A549 (cell line): Measurements from ENCODE around the gene RNASE12. TPM values are rescaled to one million over a fixed set of nuclear protein-coding genes. Genes with fewer than 3 reads are reported as not detected.

Experiments
- ATAC-seq, 2 experiments: fragments of 200-7000 bp in 1 of 2; fragments of >200 bp in 1 of 2; cut with Nextera tagmentation in 1 of 2; cut with Tn5 transposase in 1 of 2; 3 replicates each; pipeline versions ENCODE4 v1.8.0 to v1.9.1; 2018 to 2020; ENCODE audit warnings: mild to moderate bottlenecking in 1 of 2, moderate library complexity in 1 of 2
- CTCF ChIA-PET: fragments of 300-600 bp; sonication (Branson Sonifier 250); formaldehyde crosslinking; extraction: SDS; loops from one replicate; lab custom pipeline; 2021; ENCODE audit warnings: antibody characterized with exemption, inconsistent platforms; lab: Yijun Ruan, JAX
- POLR2A ChIA-PET: fragments of 350-600 bp; formaldehyde crosslinking; extraction: SDS; loops from one replicate; lab custom pipeline; 2021; ENCODE audit warnings: antibody characterized with exemption, inconsistent platforms; lab: Yijun Ruan, JAX
- DNase-seq, 2 experiments: peaks; one replicate each; pipeline versions ENCODE4 v3.0.0 to v3.0.0-alpha.2; 2011 to 2016; ENCODE audit warnings: low read depth in 1 of 2, low spot score in 1 of 2
- FAIRE-seq: peaks from 2 replicates; lab custom pipeline; 2011; peaks lifted over from hg19 to GRCh38; lab: Jason Lieb, UNC
- H3K27ac ChIP-seq, 2 experiments: fragments of >200 bp; sonication (Bioruptor Twin); formaldehyde crosslinking; 3 replicates each; pipeline ENCODE4 v1.5.1; 2016 to 2017
- H3K4me1 ChIP-seq: fragments of >200 bp; sonication (Bioruptor Twin); formaldehyde crosslinking; 3 replicates; pipeline ENCODE4 v1.6.1; 2016
- H3K4me2 ChIP-seq: fragments of >200 bp; sonication (Bioruptor Twin); formaldehyde crosslinking; 3 replicates; pipeline ENCODE4 v1.6.1; 2016
- H3K4me3 ChIP-seq: fragments of >200 bp; sonication (Bioruptor Twin); formaldehyde crosslinking; 3 replicates; pipeline ENCODE4 v1.5.1; 2016
- H3K9me3 ChIP-seq: fragments of >200 bp; sonication (Bioruptor Twin); formaldehyde crosslinking; 3 replicates; pipeline ENCODE4 v1.6.1; 2016
- CBX8 ChIP-seq: fragments of 200-600 bp; sonication (generic); IDR thresholded peaks from 2 replicates; pipeline ENCODE4 v1.6.1; 2016
- CHD2 ChIP-seq: fragments of 150-350 bp; IDR thresholded peaks from 2 replicates; pipeline ENCODE4 v1.6.1; 2014; ENCODE audit warnings: low read length; ENCODE audit not compliant: partially characterized antibody
- CHD4 ChIP-seq: fragments of 200-600 bp; sonication (generic); IDR thresholded peaks from 2 replicates; pipeline ENCODE4 v1.6.1; 2016; ENCODE audit warnings: antibody characterized with exemption, mild to moderate bottlenecking, borderline replicate concordance
- EHF ChIP-seq: fragments of 250-450 bp; sonication (Bioruptor Pico); IDR thresholded peaks from 2 replicates; pipeline ENCODE4 v1.5.0; 2020; ENCODE audit warnings: mild to moderate bottlenecking
- EHMT2 ChIP-seq: fragments of 200-600 bp; sonication (generic); IDR thresholded peaks from 2 replicates; pipeline ENCODE4 v1.6.1; 2016; ENCODE audit warnings: antibody characterized with exemption, low read depth, mild to moderate bottlenecking, moderate library complexity
- ESRRA ChIP-seq: fragments of 150-350 bp; IDR thresholded peaks from 2 replicates; pipeline ENCODE4 v1.6.1; 2014; ENCODE audit warnings: mild to moderate bottlenecking, low read length, borderline replicate concordance
- FOSL2 ChIP-seq, 2 experiments: fragments of 450-650 bp in 1 of 2; fragments of >200 bp in 1 of 2; sonication (Bioruptor Twin) in 1 of 2; formaldehyde crosslinking; IDR thresholded peaks; 2 replicates each; pipeline versions ENCODE4 v1.5.0 to v1.6.1; 2016 to 2020; ENCODE audit warnings: mild to moderate bottlenecking in 1 of 2, moderate library complexity in 1 of 2
- HOXB13 ChIP-seq: fragments of 250-450 bp; sonication (Bioruptor Pico); IDR thresholded peaks from 2 replicates; pipeline ENCODE4 v1.5.0; 2020; ENCODE audit warnings: low read depth, mild to moderate bottlenecking, moderate library complexity
- HOXB5 ChIP-seq: fragments of 250-450 bp; sonication (Bioruptor Pico); IDR thresholded peaks from 2 replicates; pipeline ENCODE4 v1.5.0; 2020; ENCODE audit warnings: mild to moderate bottlenecking, moderate library complexity
- JUN ChIP-seq, 2 experiments: fragments of >200 bp; sonication (Bioruptor Twin); formaldehyde crosslinking; IDR thresholded peaks; 2 replicates in 1 of 2; 3 replicates in 1 of 2; pipeline ENCODE4 v1.6.1; 2016 to 2017
- MAX ChIP-seq: IDR thresholded peaks from 2 replicates; pipeline ENCODE4 v1.6.1; 2012
- NR3C1 ChIP-seq: fragments of >200 bp; sonication (Bioruptor Twin); formaldehyde crosslinking; IDR thresholded peaks from 3 replicates; pipeline ENCODE4 v1.6.1; 2017
- POLR2A ChIP-seq: IDR thresholded peaks from 2 replicates; pipeline ENCODE4 v1.6.1; 2012; ENCODE audit warnings: mild to moderate bottlenecking, low read length
- RAD21 ChIP-seq, 2 experiments: fragments of >200 bp in 1 of 2; sonication (Bioruptor Twin) in 1 of 2; formaldehyde crosslinking in 1 of 2; IDR thresholded peaks in 1 of 2; conservative IDR thresholded peaks in 1 of 2; 2 replicates in 1 of 2; 3 replicates in 1 of 2; pipeline ENCODE4 v1.6.1; 2012 to 2018; ENCODE audit warnings: inconsistent platforms in 1 of 2
- REST ChIP-seq: fragments of 200-600 bp; sonication (generic); IDR thresholded peaks from 2 replicates; pipeline ENCODE4 v1.6.1; 2016; ENCODE audit warnings: antibody characterized with exemption, mild to moderate bottlenecking, moderate library complexity
- SMC3 ChIP-seq: fragments of >200 bp; sonication (Bioruptor Twin); formaldehyde crosslinking; IDR thresholded peaks from 3 replicates; pipeline ENCODE4 v1.6.1; 2018; ENCODE audit warnings: inconsistent platforms
- ZNF302 ChIP-seq: fragments of 250-450 bp; sonication (Bioruptor Pico); IDR thresholded peaks from 2 replicates; pipeline ENCODE4 v1.9.0; 2021; ENCODE audit warnings: inconsistent platforms, mild to moderate bottlenecking, moderate library complexity
- ZSCAN20 ChIP-seq: fragments of 250-450 bp; sonication (Bioruptor Pico); IDR thresholded peaks from 2 replicates; pipeline ENCODE4 v1.8.0; 2022; ENCODE audit warnings: mild to moderate bottlenecking, moderate library complexity
- WGBS: methylation state at CpG from one replicate; pipeline ENCODE4 v1.1.6; 2017; ENCODE audit errors: missing lambda C conversion rate; 5-methylcytosine and 5-hydroxymethylcytosine counted together
- polyA plus RNA-seq, 4 experiments: library from polyadenylated mRNA; depleted of rRNA in 3 of 4; stranded (reverse); fragments of >200 nt; fragmentation: RNase III in 1 of 4; extraction: RNeasy Plus Mini Kit Qiagen cat#74134 plus additional on column Dnase treatment in 1 of 4; gene quantifications; 2 replicates in 3 of 4; 3 replicates in 1 of 4; pipeline ENCODE4 v1.2.3, GENCODE V29; 2011 to 2017

RNASE12 gene
- polyA plus RNA-seq, 2 of the 4 experiments (the other 2 are of a cell fraction): not detected

GRCh38 chr14:20632448-20632830 is 41.3 kb upstream of the RNASE12 start:
- under 1% methylated on average over 19 of the region's 19 CpGs for WGBS
- Histone ChIP-seq H3K4me1 (peaks cover 25% of the 10 kb centered on the region; the same call in 2 of the 3 replicates), H3K4me3 (peak overlapping the region; percentile 62), H3K4me2 (peak overlapping the region; percentile 99), H3K27ac (peak overlapping the region; percentile 1 to 61; a peak in 3 of 6 replicates), H3K9me3 (peaks cover 4% of the 10 kb centered on the region; the same call in 1 of the 3 replicates)
- FAIRE-seq (no peak), DNase-seq (no peak), ATAC-seq (peak; percentile 19 to 45)
- POLR2A ChIA-PET: interaction anchor here (0.9 to 2.9 kb wide), 5 partner anchors 19 to 289 kb away, joined by 3 to 22 read pairs (median 4); partner anchors contain the start of gene PARP2
- CTCF ChIA-PET: interaction anchor here (0.8 to 4.6 kb wide), 11 partner anchors 15 to 339 kb away, joined by 3 to 30 read pairs (median 5); no protein-coding TSS in a partner anchor
- TF ChIP-seq EHF (CRISPR knock-in tag): no peak
- no peak for TF ChIP-seq MAX
- no peak for TF ChIP-seq NR3C1
- no peak for TF ChIP-seq CHD4
- TF ChIP-seq SMC3: no peak
- TF ChIP-seq ESRRA: no peak
- no peak for TF ChIP-seq FOSL2 (IDR thresholded peaks at IDR 0.05)
- no peak for TF ChIP-seq FOSL2 (CRISPR knock-in tag; IDR thresholded peaks at IDR 0.05)

GRCh38 chr14:20631880-20632389 is 40.8 kb upstream of the RNASE12 start:
- H3K27ac ChIP-seq: peak overlapping the region; percentile 12 to 61; a peak in 4 of 6 replicates
- H3K4me1 ChIP-seq: peaks cover 29% of the 10 kb centered on the region; the same call in 2 of the 3 replicates
- ATAC-seq: peak; percentile 63 to 69
- ChIA-PET POLR2A (interaction anchor here (0.9 to 2.9 kb wide), 6 partner anchors 18 to 289 kb away, joined by 3 to 22 read pairs (median 4); partner anchors contain the start of gene PARP2), CTCF (interaction anchor here (0.5 to 4.6 kb wide), 13 partner anchors 16 to 339 kb away, joined by 3 to 30 read pairs (median 4); no protein-coding TSS in a partner anchor)
- peaks cover 4% of the 10 kb centered on the region; the same call in 1 of the 3 replicates for H3K9me3 ChIP-seq
- DNase-seq: peak; percentile 71 to 83
- peak overlapping the region; percentile 99 for H3K4me2 ChIP-seq
- no peak for TF ChIP-seq ZSCAN20 (CRISPR knock-in tag)
- TF ChIP-seq HOXB5 (CRISPR knock-in tag): no peak
- TF ChIP-seq ZNF302: no peak
- TF ChIP-seq POLR2A: no peak
- TF ChIP-seq CBX8: no peak
- TF ChIP-seq CHD2: no peak
- 0 out of 5 replicates have a peak, but pooled peaks of 1 of the 2 experiments have one; percentile 6 for TF ChIP-seq JUN (IDR thresholded peaks at IDR 0.05)
- TF ChIP-seq RAD21 (conservative IDR thresholded peaks at IDR 0.05 in 1 of 2, IDR thresholded peaks at IDR 0.05 in 1 of 2): no peak
- no peak for TF ChIP-seq EHMT2
- TF ChIP-seq REST: peak; percentile 81
- TF ChIP-seq HOXB13 (CRISPR knock-in tag): 0 out of 2 replicates have a peak, but pooled peaks have one; percentile 28
- TF ChIP-seq, all 56 proteins: peak for 3
- WGBS: under 1% methylated on average over 18 of the region's 18 CpGs
- no peak for FAIRE-seq
- H3K4me3 ChIP-seq: peak overlapping the region; percentile 62
